Thoracic aorta (tissue), 2 donors: Measurements from ENCODE around the gene EYA4. TPM values are rescaled to one million over a fixed set of nuclear protein-coding genes. Genes with fewer than 3 reads are reported as not detected.

Source experiments
- ATAC-seq: fragments of 150-250 bp; one replicate; pipeline ENCODE4 v1.8.0; 2017; ENCODE audit warnings: low read depth; ENCODE audit not compliant: insufficient number of reproducible peaks, low FRiP score
- DNase-seq: peaks from one replicate; pipeline ENCODE4 v3.0.0-alpha.2; 2020; ENCODE audit warnings: low spot score
- H3K27ac ChIP-seq, 2 donors: fragments of 200-600 bp; sonication (generic); 1 replicate in 1 of 2; 2 replicates in 1 of 2; pipeline ENCODE4 v1.5.1; 2016; ENCODE audit warnings: mild to moderate bottlenecking in 2 of 2, moderate library complexity in 2 of 2
- H3K27me3 ChIP-seq: fragments of 200-600 bp; sonication (generic); replicated peaks from 2 replicates; pipeline ENCODE4 v1.6.0; 2016; ENCODE audit warnings: mild to moderate bottlenecking; ENCODE audit not compliant: insufficient read depth
- H3K36me3 ChIP-seq: fragments of 200-600 bp; sonication (generic); one replicate; pipeline ENCODE4 v1.5.1; 2016
- H3K4me1 ChIP-seq, 2 donors: fragments of 200-600 bp; sonication (generic); 1 replicate in 1 of 2; 2 replicates in 1 of 2; pipeline versions ENCODE4 v1.5.1 to v1.6.0; 2016; ENCODE audit warnings: low read depth in 2 of 2, mild to moderate bottlenecking in 1 of 2; ENCODE audit not compliant: control insufficient read depth in 1 of 2
- H3K4me3 ChIP-seq: fragments of 200-600 bp; sonication (generic); 2 replicates; pipeline ENCODE4 v1.5.1; 2016; ENCODE audit warnings: mild to moderate bottlenecking
- H3K9me3 ChIP-seq: fragments of 200-600 bp; sonication (generic); 2 replicates; pipeline ENCODE4 v1.5.1; 2016
- total RNA-seq, 2 donors: library from RNA; depleted of rRNA; stranded (reverse); fragments of >200 nt; gene quantifications; one replicate each; pipeline versions ENCODE4 v1.1.0 to v1.2.3, GENCODE V29; 2016
- TF ChIP-seq, protein P1 (sequence below): fragments of 200-600 bp; sonication (generic); IDR thresholded peaks from one replicate; pipeline ENCODE4 v1.5.1; 2019; ENCODE audit warnings: antibody characterized with exemption

Gene EYA4
- total RNA-seq, 2 donors from 2014 or later = 1.3 to 3.0 TPM

- DNase-seq = no peak
- Histone ChIP-seq H3K4me3 (no peak overlapping the region), H3K27ac (no peak overlapping the region), H3K36me3 (no peaks in the 10 kb centered on the region), H3K4me1 (peaks cover 0 to 4% of the 10 kb centered on the region in 2 donors), H3K27me3 (no peaks in the 10 kb centered on the region), H3K9me3 (no peaks in the 10 kb centered on the region)
- TF ChIP-seq, protein P1, sequence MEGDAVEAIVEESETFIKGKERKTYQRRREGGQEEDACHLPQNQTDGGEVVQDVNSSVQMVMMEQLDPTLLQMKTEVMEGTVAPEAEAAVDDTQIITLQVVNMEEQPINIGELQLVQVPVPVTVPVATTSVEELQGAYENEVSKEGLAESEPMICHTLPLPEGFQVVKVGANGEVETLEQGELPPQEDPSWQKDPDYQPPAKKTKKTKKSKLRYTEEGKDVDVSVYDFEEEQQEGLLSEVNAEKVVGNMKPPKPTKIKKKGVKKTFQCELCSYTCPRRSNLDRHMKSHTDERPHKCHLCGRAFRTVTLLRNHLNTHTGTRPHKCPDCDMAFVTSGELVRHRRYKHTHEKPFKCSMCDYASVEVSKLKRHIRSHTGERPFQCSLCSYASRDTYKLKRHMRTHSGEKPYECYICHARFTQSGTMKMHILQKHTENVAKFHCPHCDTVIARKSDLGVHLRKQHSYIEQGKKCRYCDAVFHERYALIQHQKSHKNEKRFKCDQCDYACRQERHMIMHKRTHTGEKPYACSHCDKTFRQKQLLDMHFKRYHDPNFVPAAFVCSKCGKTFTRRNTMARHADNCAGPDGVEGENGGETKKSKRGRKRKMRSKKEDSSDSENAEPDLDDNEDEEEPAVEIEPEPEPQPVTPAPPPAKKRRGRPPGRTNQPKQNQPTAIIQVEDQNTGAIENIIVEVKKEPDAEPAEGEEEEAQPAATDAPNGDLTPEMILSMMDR = no peak
- ATAC-seq = no peak
These were observed 282.7 kb downstream of the EYA4 start for GRCh38 chr6:133523816-133524215.

GRCh38 chr6:133526436-133526835 lies 285.3 kb downstream of the EYA4 start:
- no peaks in the 10 kb centered on the region for H3K27me3 ChIP-seq
- TF ChIP-seq, protein P1 = no peak
- H3K4me3 ChIP-seq = no peak overlapping the region
- DNase-seq (no peak), ATAC-seq (no peak)
- H3K4me1 ChIP-seq = peaks cover 0 to 5% of the 10 kb centered on the region in 2 donors
- H3K27ac ChIP-seq = no peak overlapping the region
- no peaks in the 10 kb centered on the region for H3K36me3 ChIP-seq
- no peaks in the 10 kb centered on the region for H3K9me3 ChIP-seq

DNA sequence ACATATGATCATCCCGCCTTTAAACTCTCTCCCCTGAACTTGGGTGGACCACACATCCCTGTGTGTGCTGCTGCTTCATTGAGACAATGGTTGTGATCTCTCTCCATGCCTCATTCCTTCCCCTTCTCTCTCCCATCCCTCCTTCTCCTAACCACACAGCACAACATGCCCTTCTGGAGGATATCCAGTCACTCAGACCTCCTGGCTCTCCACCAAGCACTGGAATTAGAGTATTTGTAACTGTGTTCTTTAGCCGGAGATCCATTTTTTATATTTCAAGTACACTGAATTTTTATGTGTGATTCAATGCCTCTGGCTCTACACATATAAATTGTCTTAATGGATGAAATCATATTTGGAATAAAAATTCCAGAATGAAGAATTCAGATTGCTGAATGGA lies 287.4 kb downstream of the EYA4 start:
- Histone ChIP-seq H3K27ac (no peak overlapping the region), H3K9me3 (no peaks in the 10 kb centered on the region), H3K36me3 (no peaks in the 10 kb centered on the region), H3K4me3 (no peak overlapping the region), H3K27me3 (no peaks in the 10 kb centered on the region), H3K4me1 (peaks cover 0 to 5% of the 10 kb centered on the region in 2 donors)
- ATAC-seq (no peak), DNase-seq (no peak)
- TF ChIP-seq, protein P1 = no peak

GRCh38 chr6:133532908-133533307 lies 291.8 kb downstream of the EYA4 start:
- H3K36me3 ChIP-seq = no peaks in the 10 kb centered on the region
- no peak overlapping the region for H3K4me3 ChIP-seq
- DNase-seq = no peak
- H3K27me3 ChIP-seq = no peaks in the 10 kb centered on the region
- H3K4me1 ChIP-seq = peaks cover 0 to 5% of the 10 kb centered on the region in 2 donors
- H3K27ac ChIP-seq = no peak overlapping the region
- H3K9me3 ChIP-seq = no peaks in the 10 kb centered on the region
- TF ChIP-seq, protein P1 = no peak
- ATAC-seq = no peak

- H3K27ac ChIP-seq = no peak overlapping the region
These were observed 298.5 kb downstream of the EYA4 start for GRCh38 chr6:133539502-133540259.

More at GRCh38 chr6:133539502-133540259, 298.5 kb downstream of the EYA4 start:
- Histone ChIP-seq H3K9me3 (no peaks in the 10 kb centered on the region), H3K4me3 (no peak overlapping the region), H3K4me1 (no peaks in the 10 kb centered on the region), H3K36me3 (no peaks in the 10 kb centered on the region), H3K27me3 (no peaks in the 10 kb centered on the region)
- no peak for DNase-seq
- ATAC-seq = no peak
- TF ChIP-seq, protein P1 = no peak
